GM21576 (cell line): ENCODE data around the gene ENGASE.
A peak's percentile ranks its signal among the peaks of the same experiment; 100 is the strongest.
"Not testable (repeated sequence)": the region's sequence is repeated elsewhere in the genome, so short reads cannot be mapped to it uniquely, and the experiment has no call there.

Experiments
- ATAC-seq: cut with Tn5 transposase; IDR thresholded peaks from one replicate; pipeline ENCODE4 v1.9.1; 2021; ENCODE audit warnings: mild to moderate bottlenecking, moderate library complexity; ENCODE audit not compliant: unreplicated experiment

The ENGASE gene

GRCh38 chr17:79074649-79075445, at the start of gene ENGASE:
Gene ENGASE, plus strand, starts transcription at chr17:79074824. Its CDS starts 121 bp downstream, at chr17:79074945.
- peak; percentile 78 for ATAC-seq

- no peak for ATAC-seq
Measured at GRCh38 chr17:79024901-79025737, 49.5 kb upstream of the ENGASE start.

- no peak for ATAC-seq
Measured at GRCh38 chr17:79026376-79027273, 48.0 kb upstream of the ENGASE start.

- no peak for ATAC-seq
Measured at GRCh38 chr17:79027274-79027924, 47.2 kb upstream of the ENGASE start.

GRCh38 chr17:79027925-79028491, 46.6 kb upstream of the ENGASE start:
- ATAC-seq: no peak

GRCh38 chr17:79028496-79029326, 45.9 kb upstream of the ENGASE start:
- no peak for ATAC-seq

- no peak for ATAC-seq
Measured at GRCh38 chr17:79029327-79030009, 45.2 kb upstream of the ENGASE start.

GRCh38 chr17:79030636-79031035, 44.0 kb upstream of the ENGASE start:
- ATAC-seq: not testable (repeated sequence)

GRCh38 chr17:79031996-79032875, 42.4 kb upstream of the ENGASE start:
- ATAC-seq: no peak

- ATAC-seq: no peak
Measured at GRCh38 chr17:79033046-79033616, 41.5 kb upstream of the ENGASE start.

GRCh38 chr17:79033741-79034501, 40.7 kb upstream of the ENGASE start:
- no peak for ATAC-seq

- ATAC-seq: no peak
Measured at GRCh38 chr17:79034931-79035485, 39.6 kb upstream of the ENGASE start.

GRCh38 chr17:79035686-79036085, 38.9 kb upstream of the ENGASE start:
- no peak for ATAC-seq

GRCh38 chr17:79036181-79036580, 38.4 kb upstream of the ENGASE start:
- ATAC-seq: no peak

GRCh38 chr17:79036596-79036995, 38.0 kb upstream of the ENGASE start:
- no peak for ATAC-seq

GRCh38 chr17:79038545-79039135, 36.0 kb upstream of the ENGASE start:
- ATAC-seq: no peak
